Medulla oblongata (tissue), 1 donor: ENCODE measurements around the gene CLMN.

Experiments
- DNase-seq: peaks from one replicate; pipeline ENCODE4 v3.0.0-alpha.2; 2015; ENCODE audit errors: extremely low spot score

Gene CLMN

GRCh38 chr14:95321693-95322455 lies 2.2 kb upstream of the CLMN start:
- no peak for DNase-seq

GRCh38 chr14:95320955-95321600 lies 1.4 kb upstream of the CLMN start:
- no peak for DNase-seq

- DNase-seq: no peak
These were observed 579 bp upstream of the CLMN start for GRCh38 chr14:95320078-95320895.

GRCh38 chr14:95318399-95319311 lies 1.1 kb downstream of the CLMN start:
- DNase-seq: no peak

- DNase-seq: no peak
These were observed 1.8 kb downstream of the CLMN start for GRCh38 chr14:95317817-95318343.

- no peak for DNase-seq
These were observed 2.9 kb downstream of the CLMN start for GRCh38 chr14:95316821-95317220.

- DNase-seq: no peak
These were observed 4.1 kb downstream of the CLMN start for GRCh38 chr14:95315579-95315978.

- DNase-seq: no peak
These were observed 4.6 kb downstream of the CLMN start for GRCh38 chr14:95315156-95315555.

GRCh38 chr14:95314609-95315008 lies 5.1 kb downstream of the CLMN start:
- DNase-seq: no peak

GRCh38 chr14:95313707-95314106 lies 6.0 kb downstream of the CLMN start:
- peak; percentile 85 for DNase-seq

GRCh38 chr14:95313190-95313589 lies 6.5 kb downstream of the CLMN start:
- DNase-seq: no peak

GRCh38 chr14:95312311-95312710 lies 7.4 kb downstream of the CLMN start:
- no peak for DNase-seq

GRCh38 chr14:95311752-95312151 lies 8.0 kb downstream of the CLMN start:
- DNase-seq: no peak

- no peak for DNase-seq
These were observed 8.9 kb downstream of the CLMN start for GRCh38 chr14:95310635-95311380.

GRCh38 chr14:95309261-95310051 lies 10.3 kb downstream of the CLMN start:
- no peak for DNase-seq

- DNase-seq: no peak
These were observed 11.6 kb downstream of the CLMN start for GRCh38 chr14:95308073-95308472.

- DNase-seq: no peak
These were observed 12.2 kb downstream of the CLMN start for GRCh38 chr14:95307402-95308041.

GRCh38 chr14:95305940-95306339 lies 13.8 kb downstream of the CLMN start:
- DNase-seq: no peak

- peak; percentile 62 for DNase-seq
These were observed 14.6 kb downstream of the CLMN start for GRCh38 chr14:95305145-95305544.
